Neuron (in vitro differentiated cells): ENCODE measurements around the gene PRKACA.

ENCODE experiments used
- H2AFZ ChIP-seq: one replicate; pipeline ENCODE4 v1.6.1; 2013; ENCODE audit warnings: low read depth, mild to moderate bottlenecking, inconsistent platforms, low read length, moderate library complexity
- H3K27me3 ChIP-seq: one replicate; pipeline ENCODE4 v1.6.1; 2013; ENCODE audit warnings: low read length; ENCODE audit not compliant: insufficient read depth
- H3K36me3 ChIP-seq: one replicate; pipeline ENCODE4 v1.6.1; 2013; ENCODE audit warnings: low read length; ENCODE audit not compliant: insufficient read depth
- H3K4me1 ChIP-seq: one replicate; pipeline ENCODE4 v1.6.1; 2013; ENCODE audit warnings: low read length; ENCODE audit not compliant: insufficient read depth
- H3K4me3 ChIP-seq: 2 replicates; pipeline ENCODE4 v1.5.1; 2013; ENCODE audit warnings: mild to moderate bottlenecking, low read length, moderate library complexity
- H3K9me3 ChIP-seq: one replicate; pipeline ENCODE4 v1.6.1; 2013; ENCODE audit warnings: low read length

PRKACA gene

GRCh38 chr19:14073925-14074838 is 43.4 kb downstream of the PRKACA start:
- peaks cover 14% of the 10 kb centered on the region for H3K4me1 ChIP-seq
- no peaks in the 10 kb centered on the region for H3K36me3 ChIP-seq
- no peaks in the 10 kb centered on the region for H3K27me3 ChIP-seq
- no peaks in the 10 kb centered on the region for H3K9me3 ChIP-seq
- peak overlapping the region; percentile 74 for H2AFZ ChIP-seq
- H3K4me3 ChIP-seq = peak overlapping the region; percentile 59

GRCh38 chr19:14073261-14073924 is 44.2 kb downstream of the PRKACA start:
- H3K27me3 ChIP-seq = no peaks in the 10 kb centered on the region
- no peaks in the 10 kb centered on the region for H3K36me3 ChIP-seq
- peaks cover 14% of the 10 kb centered on the region for H3K4me1 ChIP-seq
- peak overlapping the region; percentile 74 for H2AFZ ChIP-seq
- H3K4me3 ChIP-seq = peak overlapping the region; percentile 59
- no peaks in the 10 kb centered on the region for H3K9me3 ChIP-seq

- H2AFZ ChIP-seq = peak within 1 kb of the TSS; percentile 74
- no peaks in the 10 kb centered on the region for H3K27me3 ChIP-seq
- H3K36me3 ChIP-seq = no peaks in the 10 kb centered on the region
- no peaks in the 10 kb centered on the region for H3K9me3 ChIP-seq
- H3K4me3 ChIP-seq = peak within 1 kb of the TSS; percentile 59
- H3K4me1 ChIP-seq = peaks cover 14% of the 10 kb centered on the region
These were observed 44.9 kb downstream of the PRKACA start, which contains the start of gene MISP3 for GRCh38 chr19:14072535-14073260. MISP3 (plus strand) TSS chr19:14072786; CDS start chr19:14073310, 524 bp downstream.

GRCh38 chr19:14070268-14071050 is 47.1 kb downstream of the PRKACA start:
- Histone ChIP-seq H3K4me3 (no peak overlapping the region), H3K27me3 (no peaks in the 10 kb centered on the region), H3K36me3 (no peaks in the 10 kb centered on the region), H2AFZ (no peak overlapping the region), H3K4me1 (peaks cover 14% of the 10 kb centered on the region), H3K9me3 (no peaks in the 10 kb centered on the region)

- no peak overlapping the region for H2AFZ ChIP-seq
- no peaks in the 10 kb centered on the region for H3K36me3 ChIP-seq
- no peaks in the 10 kb centered on the region for H3K9me3 ChIP-seq
- H3K4me1 ChIP-seq = no peaks in the 10 kb centered on the region
- H3K27me3 ChIP-seq = no peaks in the 10 kb centered on the region
- no peak overlapping the region for H3K4me3 ChIP-seq
These were observed 51.4 kb downstream of the PRKACA start for GRCh38 chr19:14066134-14066533.

- peaks cover 6% of the 10 kb centered on the region for H3K4me1 ChIP-seq
- no peak overlapping the region for H3K4me3 ChIP-seq
- no peaks in the 10 kb centered on the region for H3K9me3 ChIP-seq
- H3K27me3 ChIP-seq = peaks cover 8% of the 10 kb centered on the region
- no peaks in the 10 kb centered on the region for H3K36me3 ChIP-seq
- H2AFZ ChIP-seq = no peak overlapping the region
These were observed 54.5 kb downstream of the PRKACA start for GRCh38 chr19:14063105-14063504.

GRCh38 chr19:14062558-14062855 is 55.1 kb downstream of the PRKACA start:
- no peak overlapping the region for H3K4me3 ChIP-seq
- peaks cover 8% of the 10 kb centered on the region for H3K27me3 ChIP-seq
- peaks cover 8% of the 10 kb centered on the region for H3K4me1 ChIP-seq
- H2AFZ ChIP-seq = no peak overlapping the region
- H3K9me3 ChIP-seq = no peaks in the 10 kb centered on the region
- no peaks in the 10 kb centered on the region for H3K36me3 ChIP-seq

- Histone ChIP-seq H3K36me3 (no peaks in the 10 kb centered on the region), H3K27me3 (peaks cover 8% of the 10 kb centered on the region), H2AFZ (no peak within 1 kb of the TSS), H3K9me3 (no peaks in the 10 kb centered on the region), H3K4me1 (peaks cover 8% of the 10 kb centered on the region), H3K4me3 (no peak within 1 kb of the TSS)
These were observed 55.6 kb downstream of the PRKACA start, which contains the start of gene PALM3 for GRCh38 chr19:14061751-14062557. PALM3 (minus strand) TSS chr19:14062076; CDS start chr19:14061980, 96 bp downstream.

GRCh38 chr19:14061081-14061749 is 56.3 kb downstream of the PRKACA start:
- H3K4me1 ChIP-seq = peaks cover 8% of the 10 kb centered on the region
- no peak overlapping the region for H3K4me3 ChIP-seq
- H3K9me3 ChIP-seq = no peaks in the 10 kb centered on the region
- H2AFZ ChIP-seq = no peak overlapping the region
- peaks cover 16% of the 10 kb centered on the region for H3K27me3 ChIP-seq
- no peaks in the 10 kb centered on the region for H3K36me3 ChIP-seq

GRCh38 chr19:14059652-14060155 is 57.9 kb downstream of the PRKACA start:
- peaks cover 18% of the 10 kb centered on the region for H3K27me3 ChIP-seq
- H3K9me3 ChIP-seq = no peaks in the 10 kb centered on the region
- no peak overlapping the region for H3K4me3 ChIP-seq
- no peaks in the 10 kb centered on the region for H3K36me3 ChIP-seq
- peaks cover 8% of the 10 kb centered on the region for H3K4me1 ChIP-seq
- no peak overlapping the region for H2AFZ ChIP-seq

GRCh38 chr19:14059093-14059480 is 58.5 kb downstream of the PRKACA start:
- Histone ChIP-seq H3K36me3 (no peaks in the 10 kb centered on the region), H3K9me3 (no peaks in the 10 kb centered on the region), H2AFZ (no peak overlapping the region), H3K27me3 (peaks cover 18% of the 10 kb centered on the region), H3K4me3 (no peak overlapping the region), H3K4me1 (peaks cover 8% of the 10 kb centered on the region)
